BLaER1 treated with 17β-estradiol and CSF1 and Interleukin-3, amounts not matched to agents 10 nM and 100 nM (cell line): ENCODE measurements around the gene GRAP2.

ENCODE experiments used
- H3K27ac ChIP-seq, 11 experiments: shearing (Covaris generic); formaldehyde crosslinking; 2 replicates each; pipeline ENCODE4 v1.8.1; 2022
- H3K27me3 ChIP-seq, 11 experiments: shearing (Covaris generic); formaldehyde crosslinking; 2 replicates each; pipeline ENCODE4 v1.8.1; 2022
- H3K36me3 ChIP-seq, 11 experiments: shearing (Covaris generic); formaldehyde crosslinking; 2 replicates each; pipeline ENCODE4 v1.8.1; 2022
- H3K4me1 ChIP-seq, 10 experiments: shearing (Covaris generic); formaldehyde crosslinking; 2 replicates each; pipeline ENCODE4 v1.8.1; 2022
- H3K4me2 ChIP-seq, 11 experiments: shearing (Covaris generic); formaldehyde crosslinking; 2 replicates each; pipeline ENCODE4 v1.8.1; 2022
- H3K4me3 ChIP-seq, 10 experiments: shearing (Covaris generic); formaldehyde crosslinking; 2 replicates each; pipeline ENCODE4 v1.8.1; 2022
- H3K9ac ChIP-seq, 11 experiments: shearing (Covaris generic); formaldehyde crosslinking; 2 replicates each; pipeline ENCODE4 v1.8.1; 2022
- H3K9me3 ChIP-seq, 11 experiments: shearing (Covaris generic); formaldehyde crosslinking; replicated peaks in 1 of 11; 2 replicates each; pipeline ENCODE4 v1.8.1; 2022
- H4K20me1 ChIP-seq, 11 experiments: shearing (Covaris generic); formaldehyde crosslinking; 2 replicates each; pipeline ENCODE4 v1.8.1; 2022
- Cebpa-rat ChIP-seq, 11 experiments: shearing (Covaris generic); IDR thresholded peaks; 2 replicates each; pipeline ENCODE4 v1.8.1; 2022

The GRAP2 gene

GRCh38 chr22:39915295-39915726, 14.4 kb downstream of the GRAP2 start:
- no peaks in the 10 kb centered on the region for H3K27me3 ChIP-seq
- TF ChIP-seq Cebpa-rat (IDR thresholded peaks at IDR 0.05) = no peak
- H3K9me3 ChIP-seq = peaks cover 0 to 2% (median 0%) of the 10 kb centered on the region in 11 experiments; a peak in 5 of 22 replicates

GRCh38 chr22:39916496-39916895, 15.6 kb downstream of the GRAP2 start:
- Histone ChIP-seq H3K27ac (no peak overlapping the region), H3K9me3 (no peaks in the 10 kb centered on the region), H3K27me3 (no peaks in the 10 kb centered on the region), H3K9ac (no peak overlapping the region), H3K4me3 (no peak overlapping the region), H3K36me3 (no peaks in the 10 kb centered on the region), H4K20me1 (no peaks in the 10 kb centered on the region), H3K4me1 (peaks cover 0 to 13% (median 2%) of the 10 kb centered on the region in 10 experiments; a peak in 7 of 20 replicates), H3K4me2 (no peak overlapping the region)
- no peak for TF ChIP-seq Cebpa-rat (IDR thresholded peaks at IDR 0.05)

More at GRCh38 chr22:39915295-39915726, 14.4 kb downstream of the GRAP2 start:
- Histone ChIP-seq H4K20me1 (no peaks in the 10 kb centered on the region), H3K27ac (no peak overlapping the region), H3K9ac (no peak overlapping the region), H3K36me3 (no peaks in the 10 kb centered on the region), H3K4me3 (no peak overlapping the region), H3K4me1 (peaks cover 0 to 18% (median 2%) of the 10 kb centered on the region in 10 experiments; a peak in 8 of 20 replicates), H3K4me2 (peak overlapping the region in 1 of 11 experiments; percentile 21; a peak in 2 of 22 replicates)

DNA sequence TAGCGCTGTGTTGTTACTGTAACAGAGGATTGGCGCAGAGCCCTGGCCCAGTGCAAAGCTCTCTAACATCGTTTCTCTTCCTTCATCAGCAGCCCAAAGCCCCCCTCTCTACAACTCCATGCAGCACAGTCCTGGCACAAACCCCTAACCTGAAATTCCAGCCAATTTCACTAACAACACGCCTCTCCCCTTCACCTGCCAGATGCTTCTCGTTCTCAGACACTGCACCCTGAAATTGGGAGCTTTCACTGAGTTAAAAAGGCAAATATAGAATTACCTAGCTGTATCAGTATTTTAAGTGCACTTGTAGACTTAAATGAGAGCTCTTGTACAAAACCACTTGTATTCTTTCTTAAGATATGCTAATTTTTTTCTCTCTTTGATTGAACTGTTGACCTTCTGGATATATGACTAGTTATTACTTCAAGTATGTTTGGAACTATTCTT, 16.3 kb downstream of the GRAP2 start:
- Histone ChIP-seq H3K36me3 (no peaks in the 10 kb centered on the region), H3K9me3 (no peaks in the 10 kb centered on the region), H3K4me1 (peaks cover 0 to 13% (median 2%) of the 10 kb centered on the region in 10 experiments; a peak in 7 of 20 replicates), H4K20me1 (no peaks in the 10 kb centered on the region), H3K4me2 (no peak overlapping the region), H3K4me3 (no peak overlapping the region), H3K27ac (no peak overlapping the region), H3K27me3 (no peaks in the 10 kb centered on the region), H3K9ac (no peak overlapping the region)
- TF ChIP-seq Cebpa-rat (IDR thresholded peaks at IDR 0.05) = no peak

DNA sequence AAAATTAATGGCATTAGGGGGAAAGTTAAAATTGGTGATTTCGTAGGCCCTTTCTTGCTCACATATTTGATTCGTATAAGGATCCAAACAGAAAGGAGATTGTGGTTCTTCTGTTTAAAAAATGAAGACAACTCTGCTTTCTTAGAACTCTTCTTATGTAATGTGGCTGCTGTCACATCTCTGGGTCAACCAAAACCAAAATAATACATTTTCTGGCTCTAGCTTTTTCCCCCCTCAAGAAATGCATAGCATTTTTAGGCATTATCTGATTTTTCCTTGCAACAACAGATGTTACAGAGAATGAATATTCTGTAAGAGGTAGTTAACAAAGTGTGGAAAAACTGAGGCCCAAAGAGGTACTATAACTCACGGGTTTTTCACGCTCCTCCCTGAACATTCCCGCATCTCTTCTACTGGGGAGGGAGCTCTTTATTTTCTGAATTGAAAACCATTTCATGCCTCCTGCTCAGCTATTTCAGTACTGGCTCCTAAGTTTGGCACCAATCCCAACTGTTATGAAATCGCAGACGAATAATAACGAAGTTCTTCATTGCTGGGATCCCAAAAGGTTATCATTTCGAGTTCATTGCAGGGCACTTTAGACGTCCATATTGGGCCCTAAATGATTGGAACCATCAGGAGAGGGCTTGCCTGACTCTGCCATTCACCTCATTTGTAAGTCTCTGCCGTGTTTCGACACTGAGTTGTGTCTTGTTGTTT, 17.1 kb downstream of the GRAP2 start:
- no peaks in the 10 kb centered on the region for H4K20me1 ChIP-seq

DNA sequence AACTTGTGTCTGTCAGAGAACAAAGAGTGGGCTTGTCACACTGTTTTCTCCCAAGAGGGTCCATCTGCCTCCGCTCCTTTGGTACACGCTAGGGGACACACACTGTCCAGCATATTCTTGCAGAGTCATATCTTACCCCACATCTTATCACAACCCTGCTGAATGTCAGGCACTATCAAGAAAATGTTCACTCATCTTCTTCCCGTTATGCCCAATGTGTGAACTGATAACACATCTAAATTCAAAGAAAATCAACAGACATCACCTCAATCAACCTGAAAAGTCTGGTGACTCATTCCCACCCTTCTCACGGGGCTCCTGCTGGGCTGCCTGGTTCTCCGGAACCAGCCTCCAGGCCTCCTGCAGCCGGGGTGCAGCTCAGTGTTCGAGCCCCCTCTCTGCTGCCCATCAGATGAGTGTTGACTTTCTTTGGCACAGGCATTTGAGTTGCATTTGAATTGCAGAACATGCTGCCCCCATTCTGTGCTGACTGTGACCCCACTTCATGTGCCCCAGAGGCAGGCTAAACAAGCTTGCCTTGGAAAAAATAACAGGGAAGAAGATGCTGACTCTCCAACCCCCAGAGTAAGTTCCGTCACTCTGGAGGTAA, 19.4 kb downstream of the GRAP2 start:
- Histone ChIP-seq H3K4me2 (no peak overlapping the region), H3K9ac (no peak overlapping the region), H3K27ac (no peak overlapping the region), H3K4me1 (peaks cover 0 to 9% (median 1%) of the 10 kb centered on the region in 10 experiments; a peak in 7 of 20 replicates), H4K20me1 (no peaks in the 10 kb centered on the region), H3K4me3 (no peak overlapping the region), H3K36me3 (no peaks in the 10 kb centered on the region), H3K27me3 (no peaks in the 10 kb centered on the region), H3K9me3 (no peaks in the 10 kb centered on the region)
- no peak for TF ChIP-seq Cebpa-rat (IDR thresholded peaks at IDR 0.05)

More for the DNA sequence above, 17.1 kb downstream of the GRAP2 start:
- TF ChIP-seq Cebpa-rat (IDR thresholded peaks at IDR 0.05) = no peak
- Histone ChIP-seq H3K9ac (no peak overlapping the region), H3K27me3 (no peaks in the 10 kb centered on the region), H3K4me3 (no peak overlapping the region), H3K27ac (no peak overlapping the region), H3K4me2 (peak overlapping the region in 4 of 11 experiments; percentile 2 to 50 (median 16); a peak in 5 of 22 replicates), H3K36me3 (no peaks in the 10 kb centered on the region), H3K4me1 (peaks cover 0 to 13% (median 2%) of the 10 kb centered on the region in 10 experiments; a peak in 7 of 20 replicates), H3K9me3 (no peaks in the 10 kb centered on the region)

GRCh38 chr22:39923696-39924095, 22.8 kb downstream of the GRAP2 start:
- H3K9me3 ChIP-seq = no peaks in the 10 kb centered on the region
- no peaks in the 10 kb centered on the region for H4K20me1 ChIP-seq
- H3K4me3 ChIP-seq = no peak overlapping the region
- TF ChIP-seq Cebpa-rat (IDR thresholded peaks at IDR 0.05) = no peak
- no peak overlapping the region for H3K9ac ChIP-seq
- peaks cover 11 to 33% (median 18%) of the 10 kb centered on the region in 10 experiments for H3K4me1 ChIP-seq
- H3K27me3 ChIP-seq = no peaks in the 10 kb centered on the region
- H3K4me2 ChIP-seq = no peak overlapping the region
- H3K36me3 ChIP-seq = no peaks in the 10 kb centered on the region
- no peak overlapping the region for H3K27ac ChIP-seq

DNA sequence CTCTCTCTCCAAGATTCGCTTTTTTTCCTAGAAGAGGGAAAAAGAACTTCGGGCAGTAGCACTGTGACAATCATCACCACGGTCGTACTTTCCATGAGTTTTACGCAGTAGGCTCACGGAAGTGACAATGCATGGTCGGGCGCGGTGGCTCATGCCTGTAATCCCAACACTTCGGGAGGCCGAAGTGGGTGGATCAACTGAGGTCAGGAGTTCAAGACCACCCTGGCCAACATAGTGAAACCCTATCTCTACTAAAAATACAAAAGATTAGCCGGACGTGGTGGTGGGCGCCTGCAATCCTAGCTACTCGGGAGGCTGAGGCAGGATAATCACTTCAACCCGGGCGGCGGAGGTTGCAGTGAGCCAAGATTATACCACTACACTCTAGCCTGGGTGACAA, 23.4 kb downstream of the GRAP2 start:
- no peaks in the 10 kb centered on the region for H3K36me3 ChIP-seq

DNA sequence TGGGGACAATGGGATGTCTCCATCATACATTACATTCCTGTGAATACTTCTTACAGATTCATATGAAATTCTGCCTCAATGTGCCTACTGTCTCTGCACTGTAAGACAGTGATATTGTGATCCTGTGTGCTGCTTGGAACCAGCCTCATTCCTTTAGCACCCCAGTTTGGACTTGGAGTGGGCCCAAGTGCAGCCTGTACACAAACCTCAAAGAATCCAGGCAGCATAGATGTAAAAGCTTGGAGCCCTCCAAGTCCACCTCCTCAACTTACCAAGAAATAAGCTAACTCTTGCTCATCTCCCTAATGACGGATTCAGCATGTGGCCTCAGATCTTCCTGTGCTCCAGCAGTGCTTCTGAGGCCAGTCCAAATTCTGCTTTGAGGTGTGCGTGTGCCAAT, 24.4 kb downstream of the GRAP2 start:
- Histone ChIP-seq H4K20me1 (no peaks in the 10 kb centered on the region), H3K4me3 (no peak overlapping the region), H3K4me2 (peak overlapping the region in 4 of 11 experiments; percentile 35 to 56 (median 48); a peak in 5 of 22 replicates), H3K9ac (no peak overlapping the region), H3K9me3 (no peaks in the 10 kb centered on the region), H3K27ac (no peak overlapping the region), H3K4me1 (peaks cover 11 to 45% (median 29%) of the 10 kb centered on the region in 10 experiments), H3K27me3 (no peaks in the 10 kb centered on the region), H3K36me3 (no peaks in the 10 kb centered on the region)
- no peak for TF ChIP-seq Cebpa-rat (IDR thresholded peaks at IDR 0.05)

More for the DNA sequence above, 23.4 kb downstream of the GRAP2 start:
- Histone ChIP-seq H3K4me1 (peaks cover 11 to 39% (median 24%) of the 10 kb centered on the region in 10 experiments), H3K4me2 (no peak overlapping the region), H3K27me3 (no peaks in the 10 kb centered on the region), H4K20me1 (no peaks in the 10 kb centered on the region), H3K9ac (no peak overlapping the region), H3K27ac (no peak overlapping the region), H3K4me3 (no peak overlapping the region), H3K9me3 (no peaks in the 10 kb centered on the region)
- TF ChIP-seq Cebpa-rat (IDR thresholded peaks at IDR 0.05) = no peak

GRCh38 chr22:39925909-39926679, 25.2 kb downstream of the GRAP2 start:
- Histone ChIP-seq H3K4me3 (no peak overlapping the region), H3K4me1 (peaks cover 14 to 53% (median 36%) of the 10 kb centered on the region in 10 experiments), H3K9me3 (no peaks in the 10 kb centered on the region), H3K36me3 (no peaks in the 10 kb centered on the region), H3K27ac (no peak overlapping the region), H3K9ac (no peak overlapping the region), H3K27me3 (no peaks in the 10 kb centered on the region), H3K4me2 (peak overlapping the region in 10 of 11 experiments; percentile 4 to 56 (median 38); a peak in 19 of 22 replicates), H4K20me1 (no peaks in the 10 kb centered on the region)
- TF ChIP-seq Cebpa-rat (IDR thresholded peaks at IDR 0.05) = no peak
